HG02798 (cell line): ENCODE data around the gene EDC3.
"Not testable (repeated sequence)": the region's sequence is repeated elsewhere in the genome, so short reads cannot be mapped to it uniquely, and the experiment has no call there.

Experiments used
- ATAC-seq: cut with Tn5 transposase; IDR thresholded peaks from one replicate; pipeline ENCODE4 v1.9.1; 2021; ENCODE audit warnings: mild to moderate bottlenecking; ENCODE audit not compliant: unreplicated experiment, poor library complexity

Gene EDC3, protein sequence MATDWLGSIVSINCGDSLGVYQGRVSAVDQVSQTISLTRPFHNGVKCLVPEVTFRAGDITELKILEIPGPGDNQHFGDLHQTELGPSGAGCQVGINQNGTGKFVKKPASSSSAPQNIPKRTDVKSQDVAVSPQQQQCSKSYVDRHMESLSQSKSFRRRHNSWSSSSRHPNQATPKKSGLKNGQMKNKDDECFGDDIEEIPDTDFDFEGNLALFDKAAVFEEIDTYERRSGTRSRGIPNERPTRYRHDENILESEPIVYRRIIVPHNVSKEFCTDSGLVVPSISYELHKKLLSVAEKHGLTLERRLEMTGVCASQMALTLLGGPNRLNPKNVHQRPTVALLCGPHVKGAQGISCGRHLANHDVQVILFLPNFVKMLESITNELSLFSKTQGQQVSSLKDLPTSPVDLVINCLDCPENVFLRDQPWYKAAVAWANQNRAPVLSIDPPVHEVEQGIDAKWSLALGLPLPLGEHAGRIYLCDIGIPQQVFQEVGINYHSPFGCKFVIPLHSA

GRCh38 chr15:74695597-74696397 lies at the start of gene EDC3:
Gene EDC3 (minus strand): TSS chr15:74696024. CDS start chr15:74675124, 20,900 bp downstream.
- ATAC-seq: peak; percentile 94

GRCh38 chr15:74742422-74742821 lies 46.6 kb upstream of the EDC3 start:
- no peak for ATAC-seq

GRCh38 chr15:74738239-74738638 lies 42.4 kb upstream of the EDC3 start:
- ATAC-seq: not testable (repeated sequence)

GRCh38 chr15:74735305-74735704 lies 39.5 kb upstream of the EDC3 start:
- ATAC-seq: no peak

DNA sequence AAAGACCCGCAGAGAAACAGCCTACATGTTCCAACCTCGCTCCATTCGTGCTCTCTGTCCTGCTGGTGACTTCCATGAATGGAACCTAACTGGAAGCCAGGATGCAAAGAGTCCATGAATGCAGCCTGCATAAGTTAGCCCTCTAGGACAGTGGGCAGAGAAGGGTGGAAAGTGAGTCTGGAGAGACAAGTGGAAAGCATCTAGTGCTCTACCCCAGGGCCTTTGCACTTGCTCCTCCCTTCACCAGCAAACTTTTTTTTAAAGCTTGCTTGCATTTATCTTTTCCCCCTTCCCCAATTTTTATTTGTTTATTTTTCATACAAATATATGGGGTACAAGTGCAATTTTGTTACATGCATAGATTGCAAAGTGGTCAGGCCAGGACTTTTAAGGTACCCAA lies 37.4 kb upstream of the EDC3 start:
- ATAC-seq: no peak

DNA sequence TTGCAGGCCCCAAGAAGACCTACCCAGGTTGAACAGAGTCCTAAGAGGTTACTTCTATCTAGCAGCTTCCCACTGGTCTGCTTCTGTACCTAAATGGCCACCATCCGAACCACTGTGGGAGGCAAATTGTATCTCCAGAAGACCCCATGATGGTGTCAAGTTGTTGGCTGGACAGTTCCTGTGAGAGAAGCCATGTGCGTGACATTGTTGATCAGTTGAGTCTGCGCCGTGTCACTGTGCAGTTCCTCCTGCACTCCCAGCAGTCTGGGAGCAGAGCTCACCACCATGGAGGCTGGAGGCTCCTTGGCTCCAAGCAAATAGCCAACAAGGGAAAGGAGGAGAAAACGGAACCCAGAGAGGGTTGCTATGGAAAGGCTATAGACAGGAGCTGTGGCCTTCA lies 37.0 kb upstream of the EDC3 start:
- no peak for ATAC-seq

- no peak for ATAC-seq
Measured at GRCh38 chr15:74730619-74731316, 34.9 kb upstream of the EDC3 start.

GRCh38 chr15:74729372-74729771 lies 33.5 kb upstream of the EDC3 start:
- ATAC-seq: not testable (repeated sequence)

DNA sequence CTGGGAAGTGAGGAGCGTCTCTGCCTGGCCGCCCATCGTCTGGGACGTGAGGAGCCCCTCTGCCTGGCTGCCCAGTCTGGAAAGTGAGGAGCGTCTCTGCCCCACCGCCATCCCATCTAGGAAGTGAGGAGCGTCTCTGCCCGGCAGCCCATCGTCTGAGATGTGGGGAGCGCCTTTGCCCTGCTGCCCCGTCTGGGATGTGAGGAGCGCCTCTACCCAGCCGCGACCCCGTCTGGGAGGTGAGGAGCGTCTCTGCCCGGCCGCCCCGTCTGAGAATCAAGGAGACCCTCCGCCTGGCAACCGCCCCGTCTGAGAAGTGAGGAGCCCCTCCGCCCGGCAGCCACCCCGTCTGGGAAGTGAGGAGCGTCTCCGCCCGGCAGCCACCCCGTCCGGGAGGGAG lies 32.9 kb upstream of the EDC3 start:
- ATAC-seq: not testable (repeated sequence)

GRCh38 chr15:74727727-74728126 lies 31.9 kb upstream of the EDC3 start:
- ATAC-seq: no peak

DNA sequence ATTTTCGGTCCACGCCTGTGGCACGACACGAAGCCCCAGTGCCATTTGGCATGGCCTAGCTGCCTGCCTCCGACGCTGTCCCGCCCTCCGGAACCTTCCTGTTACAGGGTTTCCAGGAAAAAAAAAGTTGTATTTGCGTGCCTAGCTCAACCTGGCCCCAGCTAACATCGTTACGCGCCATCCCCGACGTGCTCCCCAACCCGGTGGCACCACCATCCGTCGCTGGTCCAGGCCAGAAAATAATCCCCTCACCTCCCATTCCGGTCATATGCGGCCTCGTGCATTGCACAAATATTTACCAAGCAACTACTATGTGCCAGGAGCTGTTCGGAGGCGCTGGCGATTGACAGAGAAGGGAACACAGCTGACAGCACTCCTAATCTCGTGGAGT lies 30.9 kb upstream of the EDC3 start:
- ATAC-seq: no peak

DNA sequence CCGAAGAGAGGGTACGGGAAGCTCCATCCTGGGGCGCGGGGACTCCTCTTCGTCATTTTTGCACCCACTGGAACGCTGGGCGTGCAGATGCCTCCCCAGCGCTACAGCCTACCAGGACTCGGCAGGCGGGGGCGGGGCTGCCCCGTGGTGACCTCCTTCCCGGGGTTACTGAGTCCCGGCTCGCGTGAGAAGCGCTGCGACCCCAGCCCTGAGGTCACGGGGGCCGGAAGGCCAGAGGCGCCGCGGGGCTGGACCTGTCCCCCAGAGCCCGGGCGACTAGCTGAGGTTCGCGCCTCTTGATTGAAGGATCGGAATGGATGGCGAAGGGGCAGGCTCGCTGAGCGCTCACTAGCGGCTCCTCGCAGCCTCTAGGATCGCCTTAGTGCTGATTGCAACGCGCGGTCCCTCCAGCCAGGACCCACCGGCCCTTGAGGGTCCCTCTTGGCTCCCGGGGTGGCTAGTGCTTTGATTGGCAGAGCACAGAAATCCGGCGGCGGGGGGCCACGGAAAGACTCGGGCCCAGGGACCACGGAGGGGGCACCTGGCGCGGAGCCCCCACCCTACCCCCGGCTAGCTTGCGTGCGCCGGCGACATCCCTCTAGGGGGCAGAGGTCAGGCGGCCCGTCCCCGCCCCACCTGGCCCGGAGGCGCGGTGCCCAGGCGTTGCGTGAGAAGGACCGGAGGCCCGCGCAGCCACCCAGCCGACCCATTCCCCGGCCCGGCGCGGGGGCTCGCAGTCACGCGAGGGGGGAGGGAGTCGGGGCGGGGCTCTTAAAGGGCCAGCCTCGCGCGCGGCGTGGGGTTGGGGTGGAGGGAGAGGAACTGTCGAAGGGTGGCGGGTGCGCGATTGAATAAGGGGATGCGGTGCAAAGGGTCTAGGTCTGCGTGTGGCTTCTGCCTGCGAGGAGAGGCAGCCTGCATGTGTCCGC lies 30.3 kb upstream of the EDC3 start:
- no peak for ATAC-seq

DNA sequence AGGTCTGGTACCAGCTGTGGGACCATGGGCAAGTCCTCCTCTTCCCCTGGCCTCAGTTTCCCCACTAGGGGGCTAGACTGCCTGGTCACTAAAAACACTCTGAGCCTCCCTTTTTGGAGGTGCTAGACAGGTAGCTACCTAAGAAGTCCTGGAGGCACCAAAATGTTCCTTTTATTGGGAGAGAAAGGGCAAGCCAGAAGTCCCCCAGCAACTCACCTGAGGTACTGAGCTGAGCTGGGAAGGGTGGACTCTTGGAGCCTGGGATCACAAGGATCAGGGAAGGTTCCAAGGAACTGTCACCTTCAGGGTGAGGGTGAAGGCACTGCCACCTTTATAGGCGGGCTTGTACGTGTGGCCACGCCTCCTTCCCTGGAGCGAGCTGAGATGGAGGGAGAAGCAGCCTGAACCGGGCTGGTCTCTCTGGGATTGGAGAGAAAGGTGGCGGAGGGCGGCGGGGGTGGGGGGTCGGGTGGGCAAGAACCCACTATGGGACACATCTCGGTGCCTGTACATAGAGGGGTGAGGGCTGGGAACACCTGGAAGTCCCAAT lies 29.5 kb upstream of the EDC3 start, which contains the start of gene CYP1A1:
Gene CYP1A1 (minus strand): TSS at position 304 of the 550 bp plus-strand sequence. CDS start 2,431 bp downstream, outside the sequence.
- no peak for ATAC-seq

GRCh38 chr15:74724570-74725224 lies 28.9 kb upstream of the EDC3 start:
- ATAC-seq: no peak

GRCh38 chr15:74723754-74724334 lies 28.0 kb upstream of the EDC3 start:
- ATAC-seq: no peak

DNA sequence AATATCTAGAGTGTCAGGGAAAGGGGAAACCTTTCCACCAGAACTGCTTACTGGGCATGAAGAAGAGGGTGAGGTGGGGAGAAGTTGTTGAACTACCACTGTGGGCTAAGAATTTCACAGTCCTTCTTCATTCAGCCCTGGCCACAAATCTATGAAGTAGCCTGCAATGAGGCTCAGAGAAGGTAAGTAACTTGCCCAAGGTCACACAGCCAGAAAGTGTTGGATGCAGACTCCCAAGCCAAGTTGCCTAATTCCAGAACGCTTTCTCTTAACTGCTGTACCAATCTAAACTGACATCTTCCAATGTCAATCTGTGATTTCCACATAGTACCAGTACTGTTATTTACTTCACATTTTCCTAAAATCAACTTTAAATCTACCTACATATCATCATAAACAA lies 27.4 kb upstream of the EDC3 start:
- no peak for ATAC-seq

DNA sequence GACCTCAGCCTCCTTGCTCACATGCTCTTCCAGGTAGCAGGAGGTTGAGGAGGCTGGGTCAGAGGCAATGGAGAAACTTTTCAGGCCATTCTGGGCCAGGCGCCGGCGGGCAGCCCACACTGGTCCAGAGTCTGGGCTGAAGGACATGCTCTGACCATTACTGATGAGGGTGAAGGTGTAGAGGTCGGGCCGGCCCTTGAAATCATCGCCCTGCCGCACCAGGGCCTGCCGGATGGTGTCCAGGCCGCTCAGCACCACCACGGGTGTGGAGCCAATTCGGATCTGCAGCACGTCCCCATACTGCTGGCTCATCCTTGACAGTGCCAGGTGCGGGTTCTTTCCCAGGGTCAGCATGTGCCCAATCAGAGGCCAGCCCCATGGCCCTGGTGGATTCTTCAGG lies 26.8 kb upstream of the EDC3 start:
- no peak for ATAC-seq

- no peak for ATAC-seq
Measured at GRCh38 chr15:74716651-74717050, 20.8 kb upstream of the EDC3 start.
